SK-N-SH (cell line): Measurements from ENCODE around the gene METAP1. TPM values are rescaled to one million over a fixed set of nuclear protein-coding genes. Genes with fewer than 3 reads are reported as not detected.

Experiments used
- CTCF ChIA-PET: fragments of 300-600, 350-600 bp; formaldehyde crosslinking; extraction: SDS; loops from one replicate; lab custom pipeline; 2021; lab: Yijun Ruan, JAX
- POLR2A ChIA-PET: fragments of 350-600 bp; sonication (Branson Sonifier 250); formaldehyde crosslinking; extraction: SDS; loops from one replicate; lab custom pipeline; 2020; ENCODE audit warnings: antibody characterized with exemption, inconsistent platforms; lab: Yijun Ruan, JAX
- DNase-seq: peaks from one replicate; pipeline ENCODE4 v3.0.0; 2012
- H2AFZ ChIP-seq: fragments of 200-600 bp; sonication (generic); 2 replicates; pipeline ENCODE4 v1.8.1; 2016; ENCODE audit warnings: antibody characterized with exemption, mild to moderate bottlenecking, low read depth
- H3F3A ChIP-seq: fragments of 200-600 bp; sonication (generic); replicated peaks from 2 replicates; pipeline ENCODE3; 2016; ENCODE audit warnings: antibody characterized with exemption, mild to moderate bottlenecking; ENCODE audit not compliant: insufficient read depth
- H3K27ac ChIP-seq, 2 experiments: fragments of 200-500 bp in 1 of 2; fragments of 200-600 bp in 1 of 2; sonication (Bioruptor generic) in 1 of 2; sonication (generic), shearing (Covaris generic) in 1 of 2; 2 replicates each; pipeline versions ENCODE4 v1.5.1 to v1.6.1; 2014 to 2016; ENCODE audit warnings: low read depth in 2 of 2, inconsistent platforms in 1 of 2, low read length in 1 of 2, mild to moderate bottlenecking in 1 of 2, mixed read lengths in 1 of 2
- H3K27me3 ChIP-seq: fragments of 200-600 bp; sonication (generic), shearing (Covaris generic); 2 replicates; pipeline ENCODE4 v1.6.1; 2016; ENCODE audit warnings: mixed run types; ENCODE audit not compliant: insufficient read depth
- H3K36me3 ChIP-seq, 2 experiments: fragments of 200-500 bp in 1 of 2; fragments of 200-600 bp in 1 of 2; sonication (Bioruptor generic) in 1 of 2; sonication (generic) in 1 of 2; replicated peaks in 1 of 2; 2 replicates each; pipeline versions ENCODE3 to v1.5.1; 2014 to 2016; ENCODE audit warnings: low read length in 1 of 2, mild to moderate bottlenecking in 1 of 2; ENCODE audit not compliant: insufficient read depth in 2 of 2, control insufficient read depth in 1 of 2
- H3K4me1 ChIP-seq, 2 experiments: fragments of 200-500 bp in 1 of 2; fragments of 200-600 bp in 1 of 2; sonication (Bioruptor generic) in 1 of 2; sonication (generic), shearing (Covaris generic) in 1 of 2; 2 replicates each; pipeline versions ENCODE4 v1.5.1 to v1.6.1; 2014 to 2016; ENCODE audit warnings: low read depth in 1 of 2, low read length in 1 of 2, mixed run types in 1 of 2; ENCODE audit not compliant: insufficient read depth in 2 of 2, control insufficient read depth in 1 of 2
- H3K4me2 ChIP-seq: fragments of 200-600 bp; sonication (generic), shearing (Covaris generic); 2 replicates; pipeline ENCODE4 v1.6.1; 2017; ENCODE audit warnings: mixed run types
- H3K4me3 ChIP-seq, 2 experiments: fragments of 200-500 bp in 1 of 2; fragments of 200-600 bp in 1 of 2; sonication (Bioruptor generic) in 1 of 2; sonication (generic), shearing (Covaris generic) in 1 of 2; 2 replicates each; pipeline versions ENCODE4 v1.5.1 to v1.8.1; 2014 to 2016; ENCODE audit warnings: low read depth in 2 of 2, inconsistent platforms in 1 of 2, low read length in 1 of 2, mild to moderate bottlenecking in 1 of 2, mixed read lengths in 1 of 2, moderate library complexity in 1 of 2
- H3K79me2 ChIP-seq: fragments of 200-600 bp; sonication (generic); 2 replicates; pipeline ENCODE4 v1.8.1; 2017; ENCODE audit warnings: mild to moderate bottlenecking; ENCODE audit not compliant: insufficient read depth
- H3K9ac ChIP-seq: fragments of 200-600 bp; sonication (generic); 2 replicates; pipeline ENCODE4 v1.6.1; 2017; ENCODE audit warnings: mixed run types
- H3K9me2 ChIP-seq: fragments of 200-600 bp; sonication (generic); 2 replicates; pipeline ENCODE4 v1.6.1; 2017; ENCODE audit warnings: mixed run types
- H3K9me3 ChIP-seq: fragments of 200-600 bp; sonication (generic); 2 replicates; pipeline ENCODE4 v1.6.1; 2017; ENCODE audit warnings: mixed run types, mild to moderate bottlenecking, moderate library complexity
- H4K20me1 ChIP-seq: fragments of 200-600 bp; sonication (generic); 2 replicates; pipeline ENCODE4 v1.6.1; 2017; ENCODE audit warnings: mild to moderate bottlenecking, mixed run types; ENCODE audit not compliant: insufficient read depth
- EZH2phosphoT487 ChIP-seq: fragments of 200-600 bp; sonication (generic); IDR thresholded peaks from 2 replicates; pipeline ENCODE4 v1.6.1; 2017; ENCODE audit warnings: low read depth, mixed run types, mild to moderate bottlenecking, antibody characterized with exemption, moderate library complexity, borderline replicate concordance
- FOXM1 ChIP-seq: IDR thresholded peaks from 2 replicates; pipeline ENCODE4 v1.4.0; 2012; ENCODE audit warnings: low read depth, mild to moderate bottlenecking
- GABPA ChIP-seq: IDR thresholded peaks from 2 replicates; pipeline ENCODE4 v1.4.0; 2012; ENCODE audit warnings: low read depth, mild to moderate bottlenecking
- NRF1 ChIP-seq: IDR thresholded peaks from 2 replicates; pipeline ENCODE4 v1.6.1; 2012; ENCODE audit warnings: low read depth, mild to moderate bottlenecking, low read length
- RAD21 ChIP-seq: IDR thresholded peaks from 2 replicates; pipeline ENCODE4 v1.6.1; 2012; ENCODE audit warnings: mild to moderate bottlenecking, low read length
- RXRA ChIP-seq: IDR thresholded peaks from 2 replicates; pipeline ENCODE4 v1.4.0; 2012; ENCODE audit warnings: low read depth, mild to moderate bottlenecking, borderline replicate concordance
- SMC3 ChIP-seq: IDR thresholded peaks from 2 replicates; pipeline ENCODE4 v1.6.1; 2012; ENCODE audit warnings: low read depth, low read length, improper control_type of control experiment
- TAF1 ChIP-seq: IDR thresholded peaks from 2 replicates; pipeline ENCODE4 v1.6.1; 2012; ENCODE audit warnings: low read depth, mild to moderate bottlenecking, low read length, moderate library complexity, borderline replicate concordance
- ZBTB33 ChIP-seq: IDR thresholded peaks from 2 replicates; pipeline ENCODE4 v1.4.0; 2012; ENCODE audit warnings: low read depth, borderline replicate concordance
- WGBS: methylation state at CpG from one replicate; pipeline ENCODE4 v1.1.6; 2017; ENCODE audit warnings: low lambda C conversion rate; 5-methylcytosine and 5-hydroxymethylcytosine counted together
- polyA plus RNA-seq, 3 experiments: library from polyadenylated mRNA; depleted of rRNA; stranded (reverse); fragments of >200 nt; gene quantifications; 2 replicates each; pipeline ENCODE4 v1.2.3, GENCODE V29; 2012
- TF ChIP-seq, protein P1 (sequence below): IDR thresholded peaks from 2 replicates; pipeline ENCODE4; 2012

Gene METAP1
- polyA plus RNA-seq, 1 of the 3 experiments (the other 2 are of a cell fraction): 41.0 TPM

- Histone ChIP-seq H3K9ac (no peak overlapping the region), H3K4me2 (no peak overlapping the region), H3K27ac (no peak overlapping the region), H3K36me3 (peaks cover 0 to 9% of the 10 kb centered on the region in 2 experiments), H3K9me2 (no peaks in the 10 kb centered on the region), H3K4me1 (peaks cover 0 to 2% of the 10 kb centered on the region in 2 experiments; a peak in 1 of 4 replicates), H3K27me3 (no peaks in the 10 kb centered on the region), H3F3A (no peaks in the 10 kb centered on the region), H4K20me1 (peaks cover 46% of the 10 kb centered on the region), H3K79me2 (peaks cover 100% of the 10 kb centered on the region), H3K9me3 (no peaks in the 10 kb centered on the region)
- ChIA-PET POLR2A (no interaction called here), CTCF (interaction anchor here (1.3 kb wide), 1 partner anchor 54 kb away, joined by 3 read pairs; no protein-coding TSS in a partner anchor)
- no peak for DNase-seq
- 72% methylated on average over 3 of the region's 3 CpGs for WGBS
- TF ChIP-seq SMC3 (no peak), RAD21 (no peak), ZBTB33 (no peak), GABPA (no peak), RXRA (no peak), EZH2phosphoT487 (no peak), FOXM1 (no peak), TAF1 (no peak)
- TF ChIP-seq, protein P1, sequence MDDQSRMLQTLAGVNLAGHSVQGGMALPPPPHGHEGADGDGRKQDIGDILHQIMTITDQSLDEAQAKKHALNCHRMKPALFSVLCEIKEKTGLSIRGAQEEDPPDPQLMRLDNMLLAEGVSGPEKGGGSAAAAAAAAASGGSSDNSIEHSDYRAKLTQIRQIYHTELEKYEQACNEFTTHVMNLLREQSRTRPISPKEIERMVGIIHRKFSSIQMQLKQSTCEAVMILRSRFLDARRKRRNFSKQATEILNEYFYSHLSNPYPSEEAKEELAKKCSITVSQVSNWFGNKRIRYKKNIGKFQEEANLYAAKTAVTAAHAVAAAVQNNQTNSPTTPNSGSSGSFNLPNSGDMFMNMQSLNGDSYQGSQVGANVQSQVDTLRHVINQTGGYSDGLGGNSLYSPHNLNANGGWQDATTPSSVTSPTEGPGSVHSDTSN: no peak
- TF ChIP-seq, all 33 proteins: peak for 0
- Histone ChIP-seq H2AFZ (no peak overlapping the region), H3K4me3 (no peak overlapping the region)
Measured at GRCh38 chr4:99002279-99002678, 6.8 kb downstream of the METAP1 start.

GRCh38 chr4:99008051-99008450 is 12.5 kb downstream of the METAP1 start:
- no peaks in the 10 kb centered on the region for H3K27me3 ChIP-seq
- no peak overlapping the region for H3K4me2 ChIP-seq
- POLR2A ChIA-PET: no interaction called here
- DNase-seq: no peak
- TF ChIP-seq FOXM1 (no peak), NRF1 (no peak), SMC3 (no peak)
- TF ChIP-seq, all 33 proteins: peak for 0
- Histone ChIP-seq H3K27ac (no peak overlapping the region), H3K79me2 (peaks cover 99% of the 10 kb centered on the region), H3K36me3 (peaks cover 0 to 9% of the 10 kb centered on the region in 2 experiments), H3F3A (no peaks in the 10 kb centered on the region), H3K9ac (no peak overlapping the region), H3K4me1 (no peaks in the 10 kb centered on the region), H3K4me3 (no peak overlapping the region), H3K9me2 (no peaks in the 10 kb centered on the region), H4K20me1 (peaks cover 22% of the 10 kb centered on the region; the same call in 1 of the 2 replicates), H2AFZ (no peak overlapping the region), H3K9me3 (no peaks in the 10 kb centered on the region; the same call in 1 of the 2 replicates)
- WGBS: 96% methylated on average over 2 of the region's 2 CpGs
- CTCF ChIA-PET: interaction anchor here (0.8 to 1.9 kb wide), 3 partner anchors 13 to 48 kb away, joined by 3 to 5 read pairs (median 4); partner anchors contain the start of gene METAP1
